Naive thymus-derived CD4-positive, alpha-beta T cell (primary cell): Measurements from ENCODE around the gene COPE. TPM values are rescaled to one million over a fixed set of nuclear protein-coding genes. Genes with fewer than 3 reads are reported as not detected.
"Not testable (repeated sequence)": the region's sequence is repeated elsewhere in the genome, so short reads cannot be mapped to it uniquely, and the experiment has no call there.

Experiments
- ATAC-seq: fragments of 150-1000 bp; cut with Tn5 transposase; 2 replicates; pipeline ENCODE4 v1.10.0; 2021; ENCODE audit warnings: mild to moderate bottlenecking, moderate library complexity
- CTCF ChIA-PET: fragments of 350-600 bp; sonication (Branson Sonifier 250); formaldehyde crosslinking; loops from one replicate; lab custom pipeline; 2021; ENCODE audit warnings: antibody characterized with exemption; lab: Charles Lee
- POLR2A ChIA-PET: fragments of 350-600 bp; sonication (Branson Sonifier 250); formaldehyde crosslinking; loops from one replicate; lab custom pipeline; 2021; ENCODE audit warnings: antibody characterized with exemption, inconsistent platforms; lab: Charles Lee
- DNase-seq, 9 donors: peaks; one replicate each; pipeline versions ENCODE4 v3.0.0 to v3.0.0-alpha.2; 2020 to 2022; ENCODE audit warnings: mixed read lengths in 1 of 9
- H3K27ac ChIP-seq: one replicate; pipeline ENCODE4 v1.7.0; 2013; ENCODE audit warnings: mild to moderate bottlenecking, low read depth, low read length, moderate library complexity
- H3K27me3 ChIP-seq, 2 donors: one replicate each; pipeline ENCODE4 v1.7.0; 2013; ENCODE audit warnings: low read length in 2 of 2, mild to moderate bottlenecking in 2 of 2, moderate library complexity in 2 of 2; ENCODE audit not compliant: control insufficient read depth in 2 of 2, insufficient read depth in 2 of 2
- H3K36me3 ChIP-seq, 3 experiments: 1 replicate in 2 of 3; 2 replicates in 1 of 3; pipeline ENCODE4 v1.7.0; 2013; ENCODE audit warnings: low read length in 3 of 3, mild to moderate bottlenecking in 3 of 3, moderate library complexity in 1 of 3; ENCODE audit not compliant: insufficient read depth in 3 of 3, control insufficient read depth in 2 of 3
- H3K4me1 ChIP-seq, 2 donors: one replicate each; pipeline ENCODE4 v1.7.0; 2013; ENCODE audit warnings: low read length in 2 of 2, mild to moderate bottlenecking in 2 of 2, moderate library complexity in 1 of 2; ENCODE audit not compliant: control insufficient read depth in 2 of 2, insufficient read depth in 2 of 2
- H3K4me3 ChIP-seq: 2 replicates; pipeline ENCODE4 v1.7.0; 2013; ENCODE audit warnings: mild to moderate bottlenecking, low read length
- H3K9me3 ChIP-seq, 3 experiments: 1 replicate in 2 of 3; 2 replicates in 1 of 3; pipeline ENCODE4 v1.7.0; 2013; ENCODE audit warnings: low read length in 3 of 3; ENCODE audit not compliant: control insufficient read depth in 2 of 3
- H3K27ac Mint-ChIP-seq, 9 donors: one replicate each; pipeline ENCODE4 v1.8.0; 2020 to 2022; ENCODE audit warnings: mixed read lengths in 9 of 9, mild to moderate bottlenecking in 8 of 9, moderate library complexity in 5 of 9, inconsistent platforms in 2 of 9
- H3K27me3 Mint-ChIP-seq, 5 donors: one replicate each; pipeline ENCODE4 v1.8.0; 2021 to 2022; ENCODE audit warnings: mixed read lengths in 5 of 5, mild to moderate bottlenecking in 1 of 5
- H3K36me3 Mint-ChIP-seq, 5 donors: one replicate each; pipeline ENCODE4 v1.8.0; 2020 to 2022; ENCODE audit warnings: mixed read lengths in 5 of 5, mild to moderate bottlenecking in 3 of 5, inconsistent platforms in 1 of 5
- H3K4me1 Mint-ChIP-seq, 7 donors: one replicate each; pipeline ENCODE4 v1.8.0; 2020 to 2022; ENCODE audit warnings: mixed read lengths in 7 of 7, mild to moderate bottlenecking in 3 of 7, inconsistent platforms in 1 of 7
- H3K4me3 Mint-ChIP-seq, 10 donors: one replicate each; pipeline ENCODE4 v1.8.0; 2020 to 2022; ENCODE audit warnings: mild to moderate bottlenecking in 10 of 10, mixed read lengths in 10 of 10, moderate library complexity in 6 of 10, inconsistent platforms in 2 of 10
- H3K9me3 Mint-ChIP-seq, 11 donors: one replicate each; pipeline ENCODE4 v1.8.0; 2020 to 2022; ENCODE audit warnings: mixed read lengths in 11 of 11, mild to moderate bottlenecking in 4 of 11, inconsistent platforms in 1 of 11, moderate library complexity in 1 of 11
- intact Hi-C, 2 donors: fragments of 100-400 bp; cut with micrococcal nuclease; formaldehyde crosslinking; loops; one replicate each; pipeline ENCODE4 v1.15.1; 2023
- polyA plus RNA-seq, 2 donors: library from polyadenylated mRNA; unstranded; fragments of 300-500 nt; fragmentation: Illumina TruSeq; gene quantifications; one replicate each; pipeline ENCODE4 v1.2.3, GENCODE V29; 2021
- total RNA-seq, 6 experiments: library from RNA in 5 of 6; stranded (reverse) in 5 of 6; gene quantifications; 1 replicate in 5 of 6; 2 replicates in 1 of 6; pipeline ENCODE4 v1.2.3 and lab custom pipeline; 2021 to 2026

The COPE gene
- total and polyA plus RNA-seq, 7 experiments from 2014 or later = 124 to 283 (median 182) TPM

GRCh38 chr19:18905513-18906236 is 13.5 kb downstream of the COPE start:
- H3K4me3 ChIP-seq = no peak overlapping the region
- no peaks in the 10 kb centered on the region for H3K9me3 ChIP-seq
- Mint-ChIP-seq H3K4me3 (no peak overlapping the region), H3K27me3 (no peaks in the 10 kb centered on the region), H3K4me1 (peaks cover 0 to 5% (median 0%) of the 10 kb centered on the region in 7 donors), H3K9me3 (no peaks in the 10 kb centered on the region), H3K27ac (peak overlapping the region in 1 of 9 donors; percentile 21), H3K36me3 (peaks cover 4 to 35% (median 9%) of the 10 kb centered on the region in 5 donors)
- DNase-seq = no peak
- intact Hi-C loops = no loop called here
- CTCF ChIA-PET = no interaction called here
- no peak overlapping the region for H3K27ac ChIP-seq
- POLR2A ChIA-PET = no interaction called here
- ATAC-seq = no peak
- H3K4me1 ChIP-seq = no peaks in the 10 kb centered on the region
- H3K36me3 ChIP-seq = peaks cover 0 to 88% (median 4%) of the 10 kb centered on the region in 3 experiments
- H3K27me3 ChIP-seq = no peaks in the 10 kb centered on the region

- H3K9me3 Mint-ChIP-seq = no peaks in the 10 kb centered on the region
- no peaks in the 10 kb centered on the region for H3K9me3 ChIP-seq
- H3K4me1 Mint-ChIP-seq = peaks cover 0 to 5% (median 0%) of the 10 kb centered on the region in 7 donors
- peak overlapping the region in 1 of 9 donors; percentile 21 for H3K27ac Mint-ChIP-seq
- no peak overlapping the region for H3K27ac ChIP-seq
- ChIA-PET CTCF (no interaction called here), POLR2A (no interaction called here)
- no peak overlapping the region for H3K4me3 ChIP-seq
- H3K36me3 Mint-ChIP-seq = peaks cover 4 to 36% (median 9%) of the 10 kb centered on the region in 5 donors
- DNase-seq (no peak), ATAC-seq (no peak)
- H3K27me3 Mint-ChIP-seq = no peaks in the 10 kb centered on the region
- H3K4me3 Mint-ChIP-seq = no peak overlapping the region
- no peaks in the 10 kb centered on the region for H3K4me1 ChIP-seq
- H3K36me3 ChIP-seq = peaks cover 0 to 88% (median 4%) of the 10 kb centered on the region in 3 experiments
- intact Hi-C loops = no loop called here
- H3K27me3 ChIP-seq = no peaks in the 10 kb centered on the region
These were observed 14.1 kb downstream of the COPE start for GRCh38 chr19:18905058-18905456.

- DNase-seq (no peak), ATAC-seq (peak; percentile 14)
- Histone ChIP-seq H3K9me3 (no peaks in the 10 kb centered on the region), H3K36me3 (peaks cover 0 to 88% (median 4%) of the 10 kb centered on the region in 3 experiments), H3K4me3 (no peak overlapping the region), H3K27ac (no peak overlapping the region), H3K4me1 (no peaks in the 10 kb centered on the region), H3K27me3 (no peaks in the 10 kb centered on the region)
- Mint-ChIP-seq H3K36me3 (peaks cover 4 to 32% (median 9%) of the 10 kb centered on the region in 5 donors), H3K4me1 (peaks cover 0 to 5% (median 0%) of the 10 kb centered on the region in 7 donors), H3K27me3 (no peaks in the 10 kb centered on the region), H3K9me3 (no peaks in the 10 kb centered on the region), H3K27ac (no peak overlapping the region), H3K4me3 (no peak overlapping the region)
- intact Hi-C loops = no loop called here
- CTCF ChIA-PET = no interaction called here
- POLR2A ChIA-PET = no interaction called here
These were observed 14.7 kb downstream of the COPE start for GRCh38 chr19:18904334-18905057.

- Histone ChIP-seq H3K9me3 (no peaks in the 10 kb centered on the region), H3K4me3 (no peak overlapping the region), H3K27me3 (no peaks in the 10 kb centered on the region), H3K27ac (no peak overlapping the region), H3K4me1 (no peaks in the 10 kb centered on the region), H3K36me3 (peaks cover 0 to 90% (median 4%) of the 10 kb centered on the region in 3 experiments)
- ChIA-PET POLR2A (no interaction called here), CTCF (no interaction called here)
- intact Hi-C loops = no loop called here
- DNase-seq = no peak
- Mint-ChIP-seq H3K4me1 (peaks cover 0 to 5% (median 0%) of the 10 kb centered on the region in 7 donors), H3K27ac (no peak overlapping the region), H3K4me3 (no peak overlapping the region), H3K36me3 (peaks cover 4 to 32% (median 9%) of the 10 kb centered on the region in 5 donors), H3K27me3 (no peaks in the 10 kb centered on the region), H3K9me3 (no peaks in the 10 kb centered on the region)
- no peak for ATAC-seq
These were observed 15.8 kb downstream of the COPE start for GRCh38 chr19:18903156-18904037.

- H3K9me3 ChIP-seq, H3K27me3 ChIP-seq, H3K9me3 Mint-ChIP-seq, H3K27me3 Mint-ChIP-seq, ATAC-seq, intact Hi-C loops, POLR2A ChIA-PET, H3K4me3 Mint-ChIP-seq, CTCF ChIA-PET, H3K27ac ChIP-seq, H3K4me1 Mint-ChIP-seq, DNase-seq, H3K4me3 ChIP-seq, H3K4me1 ChIP-seq: not testable (repeated sequence)
- Mint-ChIP-seq H3K27ac (peak overlapping the region in 1 of 9 donors; percentile 30), H3K36me3 (peaks cover 4 to 32% (median 9%) of the 10 kb centered on the region in 5 donors)
- H3K36me3 ChIP-seq = peaks cover 0 to 84% (median 4%) of the 10 kb centered on the region in 3 experiments
These were observed 16.7 kb downstream of the COPE start for GRCh38 chr19:18902519-18902918.

GRCh38 chr19:18901491-18901890 is 17.7 kb downstream of the COPE start:
- peaks cover 4 to 29% (median 9%) of the 10 kb centered on the region in 5 donors for H3K36me3 Mint-ChIP-seq
- Histone ChIP-seq H3K9me3 (no peaks in the 10 kb centered on the region), H3K27me3 (no peaks in the 10 kb centered on the region), H3K27ac (no peak overlapping the region), H3K4me3 (no peak overlapping the region), H3K4me1 (no peaks in the 10 kb centered on the region), H3K36me3 (peaks cover 0 to 74% (median 4%) of the 10 kb centered on the region in 3 experiments)
- POLR2A ChIA-PET = no interaction called here
- ATAC-seq (no peak), DNase-seq (no peak)
- no peak overlapping the region for H3K27ac Mint-ChIP-seq
- no peaks in the 10 kb centered on the region for H3K9me3 Mint-ChIP-seq
- CTCF ChIA-PET = no interaction called here
- peaks cover under 1 to 15% (median 8%) of the 10 kb centered on the region in 7 donors for H3K4me1 Mint-ChIP-seq
- peaks cover 9 to 15% (median 13%) of the 10 kb centered on the region in 5 donors for H3K27me3 Mint-ChIP-seq
- intact Hi-C loops = no loop called here
- no peak overlapping the region for H3K4me3 Mint-ChIP-seq
